ENCODE results near the gene GPC6.

Gene GPC6

DNA sequence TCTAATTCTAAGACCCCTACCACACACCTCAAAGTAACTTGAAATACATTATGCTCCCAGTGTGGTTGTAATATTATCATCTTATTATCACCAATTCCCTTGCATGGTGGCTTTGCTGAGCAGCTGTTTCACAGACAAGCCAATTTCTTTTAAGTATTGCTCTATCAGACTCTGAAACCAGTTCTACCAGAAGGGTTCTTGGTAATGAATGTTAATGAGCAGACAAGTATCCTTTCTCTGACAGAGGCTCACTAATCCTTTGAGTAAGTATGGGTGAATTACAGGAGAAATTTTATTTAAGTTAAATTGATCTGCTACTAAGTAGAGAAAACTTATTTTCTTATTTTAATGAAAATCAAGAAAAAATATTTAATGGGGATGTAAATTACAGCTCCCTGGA is 326.0 kb downstream of the GPC6 start:
- in situ Hi-C loops (cut with MboI; ENCODE audit: low sequenced_read_pairs): no loop called here

DNA sequence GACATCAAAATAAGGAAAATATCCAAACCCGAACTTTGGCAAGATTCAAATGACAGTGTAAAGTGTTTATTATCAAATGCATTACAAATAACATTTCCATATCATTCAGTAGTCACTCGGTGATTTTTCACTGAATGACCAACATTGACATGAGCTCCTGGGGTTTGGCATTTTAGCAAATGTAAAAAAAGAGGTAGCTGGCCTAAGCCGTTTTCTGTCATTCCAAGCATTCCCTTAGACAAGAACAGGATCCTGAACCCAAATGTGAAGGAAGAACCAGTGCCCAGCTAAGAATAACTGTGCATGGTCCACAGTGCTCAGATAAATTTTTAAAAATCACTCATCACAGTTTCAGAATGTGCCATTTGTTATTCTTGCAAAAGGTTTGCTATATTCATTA is 327.9 kb downstream of the GPC6 start:
- in situ Hi-C loops (cut with MboI; ENCODE audit: low sequenced_read_pairs): no loop called here

DNA sequence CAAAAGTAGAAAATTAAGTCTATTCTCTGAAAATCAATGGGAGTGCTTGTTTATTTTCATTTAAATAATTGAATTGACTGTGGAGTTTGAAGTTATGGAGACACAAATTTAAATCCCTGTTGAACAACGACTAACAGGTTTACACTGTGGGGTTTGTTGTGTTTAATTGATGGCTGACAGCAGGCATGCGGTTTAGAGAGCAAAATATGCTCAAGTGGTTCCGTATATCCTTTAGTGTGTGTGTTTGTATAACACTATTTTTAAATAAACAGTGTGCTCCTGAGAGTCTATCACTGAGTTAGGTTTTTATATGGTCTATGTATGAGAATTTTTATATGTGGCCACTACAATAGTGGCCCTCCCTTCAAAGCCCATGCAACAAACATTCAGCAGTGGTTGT is 332.0 kb downstream of the GPC6 start:
- in situ Hi-C loops (cut with MboI; ENCODE audit: low sequenced_read_pairs): no loop called here

DNA sequence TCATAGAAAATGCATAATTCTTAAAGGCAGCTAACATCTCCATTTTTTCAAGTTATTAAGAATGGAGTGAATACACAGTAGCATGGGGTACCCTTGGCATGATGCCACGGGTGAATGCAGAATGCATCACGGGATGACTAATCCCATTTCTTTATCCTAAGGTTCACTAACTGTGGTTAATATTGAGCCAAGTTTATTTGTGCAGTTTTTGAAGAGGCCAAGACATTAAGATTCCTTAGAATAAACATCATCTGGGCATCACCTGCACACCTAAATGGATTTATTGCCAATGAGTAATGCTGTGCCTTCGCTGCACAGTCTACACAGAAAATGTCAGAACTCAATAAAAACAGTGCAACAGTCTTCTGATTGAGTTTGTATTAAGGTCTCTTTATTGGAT is 333.1 kb downstream of the GPC6 start:
- in situ Hi-C loops (cut with MboI; ENCODE audit: low sequenced_read_pairs): no loop called here

DNA sequence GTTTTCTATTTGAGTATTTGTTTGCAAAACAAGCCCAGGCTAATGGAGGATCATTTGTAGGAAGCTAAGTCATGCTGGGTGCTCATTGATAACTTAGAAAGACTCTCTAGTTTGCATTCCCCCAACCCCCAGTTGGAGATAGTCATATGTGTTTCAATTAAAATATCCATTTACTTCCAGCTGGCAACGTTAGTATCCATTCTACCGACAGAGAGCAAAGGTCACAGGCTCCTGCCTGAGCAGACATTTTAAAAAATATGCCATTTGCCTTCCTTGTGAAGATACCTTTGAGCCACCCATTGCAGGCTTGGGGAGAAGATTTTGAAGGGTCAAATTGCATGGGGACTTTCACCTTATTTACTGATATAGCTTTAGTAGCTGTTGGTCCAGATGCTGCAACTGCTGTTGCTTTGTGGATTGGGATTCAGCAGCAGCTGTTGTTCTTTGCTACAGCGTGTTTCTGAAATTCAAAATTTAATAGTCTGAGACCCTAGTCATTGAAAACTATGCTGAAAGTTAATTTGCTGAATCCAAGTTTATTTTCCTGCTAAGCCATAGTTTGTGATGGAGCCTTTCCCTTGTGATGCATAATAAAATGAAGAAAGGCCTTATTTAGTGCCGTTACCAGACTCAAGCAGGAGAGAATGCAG is 335.1 kb downstream of the GPC6 start:
- in situ Hi-C loops (cut with MboI; ENCODE audit: low sequenced_read_pairs): no loop called here

DNA sequence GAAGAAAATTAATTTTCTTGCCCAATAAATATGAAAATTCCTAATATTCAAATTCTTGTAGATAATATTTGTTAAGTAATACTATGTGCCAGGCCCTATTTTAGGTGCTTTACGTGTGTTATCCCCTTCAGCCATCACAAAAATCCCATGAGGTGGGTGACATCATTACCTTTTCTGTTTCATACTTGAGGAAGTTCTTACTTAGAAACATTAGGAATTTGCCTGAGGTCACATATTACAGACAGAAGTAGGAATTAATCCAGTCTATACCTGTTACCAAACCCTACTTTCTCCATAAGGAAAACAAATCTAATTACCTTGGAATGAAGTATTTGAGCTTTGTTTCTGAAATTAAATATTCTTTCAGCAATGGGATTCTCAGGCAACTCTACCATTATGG is 336.1 kb downstream of the GPC6 start:
- in situ Hi-C loops (cut with MboI; ENCODE audit: low sequenced_read_pairs): no loop called here

DNA sequence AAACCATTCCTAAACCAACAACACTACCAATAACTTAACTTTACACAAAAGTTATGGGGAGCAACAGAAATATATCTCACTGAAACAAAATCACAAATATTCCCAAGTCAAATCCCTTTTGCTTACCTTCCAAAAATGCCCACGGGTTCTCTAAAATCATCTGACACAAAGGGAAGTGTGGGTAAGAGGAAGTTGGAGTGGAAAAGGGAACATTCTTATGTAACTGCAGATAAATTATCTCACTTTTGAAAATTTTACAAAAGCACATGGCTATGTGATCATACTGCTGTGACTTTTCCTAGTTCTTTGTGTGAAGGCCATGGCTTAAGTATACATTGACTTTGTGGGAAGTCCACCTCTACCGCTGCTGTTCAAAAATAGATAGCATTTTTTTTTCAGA is 350.5 kb downstream of the GPC6 start:
- in situ Hi-C loops (cut with MboI; ENCODE audit: low sequenced_read_pairs): no loop called here

DNA sequence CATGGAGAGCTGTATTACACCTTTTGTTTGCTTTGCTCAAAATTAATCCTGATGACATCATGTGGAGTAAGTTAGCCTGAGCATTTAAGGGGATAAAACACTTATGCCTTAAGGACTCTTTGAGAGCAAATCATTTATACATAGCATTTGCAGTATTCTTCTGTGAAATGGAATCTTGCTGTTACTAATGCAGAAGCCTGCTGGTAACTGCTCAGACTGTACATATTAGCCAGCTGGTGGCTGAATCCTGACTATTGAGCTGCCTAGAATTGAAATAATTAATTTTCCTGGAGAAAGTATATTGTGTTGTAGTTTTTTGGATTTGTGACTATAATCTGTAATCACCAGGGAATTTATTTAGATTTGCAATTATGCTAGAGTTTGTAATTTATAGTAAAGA is 363.2 kb downstream of the GPC6 start:
- in situ Hi-C loops (cut with MboI; ENCODE audit: low sequenced_read_pairs): no loop called here

DNA sequence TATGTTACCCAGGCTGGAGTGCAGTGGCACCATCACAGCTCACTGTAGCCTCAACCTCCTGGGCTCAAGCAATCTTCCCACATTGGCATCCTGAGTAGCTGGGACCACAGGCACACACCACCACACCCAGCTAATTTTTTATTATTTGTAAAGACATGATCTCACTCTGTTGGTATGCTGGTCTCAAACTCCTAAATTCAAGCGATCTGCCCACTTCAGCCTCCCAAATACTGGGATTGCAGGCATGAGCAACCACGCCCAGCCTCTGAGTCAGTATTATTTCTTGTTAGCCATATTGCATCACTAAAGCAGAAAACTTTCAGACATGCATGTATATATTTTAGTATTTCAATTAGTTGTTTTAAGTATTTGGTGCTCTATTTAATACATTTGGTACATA is 376.4 kb downstream of the GPC6 start:
- in situ Hi-C loops (cut with MboI; ENCODE audit: low sequenced_read_pairs): no loop called here

DNA sequence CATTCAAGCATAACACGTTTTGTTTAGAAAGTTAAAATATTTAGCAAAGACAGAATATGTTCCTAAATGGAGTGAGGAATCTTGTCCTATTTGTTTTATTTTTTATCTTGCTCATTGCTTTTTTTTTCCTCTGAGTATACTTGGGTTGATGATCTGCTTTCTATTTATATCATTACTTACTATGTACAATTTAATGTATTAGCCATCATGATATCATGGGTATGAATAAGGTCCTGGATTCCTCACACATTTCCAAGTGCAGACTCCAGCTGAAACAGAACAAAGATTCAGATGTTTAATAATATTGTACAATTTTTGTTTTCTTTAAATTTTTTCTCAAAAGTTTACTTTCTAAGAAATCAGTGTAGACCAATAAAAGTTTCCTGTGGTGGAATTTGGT is 388.2 kb downstream of the GPC6 start:
- in situ Hi-C loops (cut with MboI; ENCODE audit: low sequenced_read_pairs): no loop called here

DNA sequence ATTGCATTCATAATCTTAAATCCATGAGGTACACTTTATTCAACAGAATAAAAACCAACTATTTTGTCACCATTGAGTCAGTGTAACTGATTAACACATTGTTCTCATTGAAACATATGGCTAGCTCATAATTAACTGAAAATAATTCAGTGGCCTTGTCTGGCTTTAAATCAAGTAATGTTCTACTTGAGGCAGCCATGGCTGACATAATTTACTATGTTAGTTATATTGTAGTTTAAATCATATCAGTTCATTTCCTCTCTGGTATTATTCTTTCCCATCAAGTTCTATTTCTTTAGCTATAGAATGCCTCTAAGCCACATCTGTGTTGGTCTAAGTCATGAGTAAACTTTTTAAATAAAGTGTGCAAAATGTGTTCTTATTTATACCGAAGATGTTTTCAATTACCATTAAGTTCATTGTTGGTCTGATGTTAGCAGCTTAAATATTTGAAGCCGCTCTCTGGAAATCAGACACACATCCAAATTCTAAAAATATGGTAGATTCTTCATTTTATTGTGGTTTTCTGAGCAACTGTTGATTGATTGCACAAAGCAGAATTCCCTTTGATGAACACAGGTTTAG is 393.7 kb downstream of the GPC6 start:
- in situ Hi-C loops (cut with MboI; ENCODE audit: low sequenced_read_pairs): no loop called here

DNA sequence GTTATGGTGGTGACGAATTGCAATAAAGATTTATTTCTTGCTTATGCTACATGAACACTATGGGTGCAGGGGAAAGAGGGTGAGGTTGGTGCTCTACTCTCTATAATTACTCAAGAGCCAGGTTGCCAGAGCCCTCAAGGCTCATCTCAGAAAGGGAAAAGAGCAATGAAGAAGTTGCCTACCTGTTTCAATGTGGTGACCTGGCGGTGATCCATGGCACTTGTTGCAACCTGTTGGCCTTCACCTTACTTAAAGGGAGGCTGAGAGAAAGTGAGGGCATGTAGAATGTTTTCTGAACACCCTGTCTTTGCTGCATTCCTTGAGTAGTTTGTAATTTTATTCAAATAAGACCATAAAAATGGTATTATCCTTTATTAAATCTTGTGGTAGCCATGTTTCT is 394.4 kb downstream of the GPC6 start:
- in situ Hi-C loops (cut with MboI; ENCODE audit: low sequenced_read_pairs): no loop called here

DNA sequence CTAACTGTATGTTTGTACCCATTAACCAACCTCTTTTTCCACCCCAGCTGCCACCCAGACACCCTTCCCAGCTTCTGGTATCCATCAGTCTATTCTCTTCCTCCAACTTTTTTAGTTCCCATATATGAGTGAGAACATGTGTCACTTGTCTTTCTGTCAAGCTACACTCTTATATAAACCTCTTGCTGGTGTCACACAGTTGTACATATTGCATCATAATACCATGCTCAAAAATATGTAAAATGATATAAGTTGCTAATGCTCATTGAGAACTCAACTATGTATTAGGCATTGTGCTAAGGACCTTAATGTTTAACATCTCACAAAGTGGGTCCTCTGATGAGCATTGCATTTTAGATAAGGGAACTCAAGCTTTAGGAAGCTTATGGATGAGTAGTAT is 395.4 kb downstream of the GPC6 start:
- in situ Hi-C loops (cut with MboI; ENCODE audit: low sequenced_read_pairs): no loop called here

DNA sequence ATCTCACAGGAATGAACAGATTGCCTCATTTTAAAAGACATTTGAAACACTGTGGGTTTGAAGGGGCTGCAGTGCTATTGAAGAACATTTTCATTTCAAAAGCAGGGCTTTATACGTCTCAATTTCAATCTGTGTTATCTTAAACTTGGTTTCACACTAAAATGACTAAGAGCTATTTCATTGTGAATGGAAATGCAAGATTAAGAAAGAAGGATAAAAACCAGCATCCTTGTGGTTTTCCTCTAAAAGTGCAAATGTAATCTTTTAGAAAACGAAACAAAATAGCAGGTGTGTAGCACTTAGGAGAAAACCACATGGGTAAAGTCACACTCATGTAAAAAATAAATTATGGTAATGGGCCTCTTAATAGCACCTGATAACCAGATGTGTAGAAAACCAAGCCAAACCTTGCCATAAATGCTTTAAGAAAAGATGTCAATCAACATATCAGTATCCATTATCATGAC is 397.7 kb downstream of the GPC6 start:
- in situ Hi-C loops (cut with MboI; ENCODE audit: low sequenced_read_pairs): no loop called here

DNA sequence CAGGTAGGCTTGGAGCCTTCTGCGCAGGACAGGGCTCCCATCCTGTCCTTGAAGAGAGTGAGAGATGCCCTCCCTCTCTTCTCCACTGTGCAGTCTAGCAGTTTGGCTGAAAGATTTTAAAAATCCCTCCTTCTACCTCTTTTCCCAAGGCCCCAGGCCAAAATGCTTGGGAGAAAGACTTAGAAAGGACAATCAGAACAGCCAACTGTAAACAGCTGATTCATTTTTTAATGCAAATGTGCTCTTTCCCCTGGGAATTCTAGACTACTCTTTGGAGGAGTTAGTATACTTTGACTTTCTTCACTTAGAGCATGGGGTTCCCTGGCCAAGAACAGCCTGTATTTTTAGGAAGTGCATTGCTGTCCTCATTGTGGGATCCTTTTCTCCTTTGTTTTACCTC is 398.9 kb downstream of the GPC6 start:
- in situ Hi-C loops (cut with MboI; ENCODE audit: low sequenced_read_pairs): no loop called here

DNA sequence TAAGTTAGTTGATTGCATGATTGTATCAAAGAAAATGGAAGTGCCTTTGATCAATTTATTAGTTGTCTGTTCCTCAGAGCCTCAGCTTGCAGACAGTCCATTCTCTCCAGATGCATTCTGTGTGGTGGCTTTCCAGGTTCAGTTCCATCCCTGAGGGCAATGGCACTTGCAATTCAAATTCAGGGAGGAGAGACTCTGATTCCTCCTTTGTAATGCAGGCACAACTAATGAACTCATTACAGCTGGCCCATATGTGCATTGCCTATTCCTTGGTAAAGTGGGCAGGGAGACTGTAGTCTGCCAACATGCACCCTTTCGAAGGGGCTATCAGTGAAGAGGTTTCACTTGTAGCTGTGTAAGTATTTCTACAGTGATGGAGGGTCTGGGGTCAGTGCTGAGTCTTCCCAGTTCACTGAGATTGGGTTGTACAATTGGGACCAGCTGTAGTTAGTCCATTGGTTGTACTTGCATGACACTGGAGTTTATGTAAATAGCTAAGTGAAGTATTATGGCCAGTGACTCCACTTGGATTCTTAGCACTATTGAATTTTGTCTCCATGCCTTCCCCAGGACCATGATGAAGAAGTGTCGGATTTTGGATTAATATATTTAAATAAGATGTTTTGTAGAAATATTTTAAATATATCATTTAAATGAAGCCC is 401.7 kb downstream of the GPC6 start:
- in situ Hi-C loops (cut with MboI; ENCODE audit: low sequenced_read_pairs): no loop called here

DNA sequence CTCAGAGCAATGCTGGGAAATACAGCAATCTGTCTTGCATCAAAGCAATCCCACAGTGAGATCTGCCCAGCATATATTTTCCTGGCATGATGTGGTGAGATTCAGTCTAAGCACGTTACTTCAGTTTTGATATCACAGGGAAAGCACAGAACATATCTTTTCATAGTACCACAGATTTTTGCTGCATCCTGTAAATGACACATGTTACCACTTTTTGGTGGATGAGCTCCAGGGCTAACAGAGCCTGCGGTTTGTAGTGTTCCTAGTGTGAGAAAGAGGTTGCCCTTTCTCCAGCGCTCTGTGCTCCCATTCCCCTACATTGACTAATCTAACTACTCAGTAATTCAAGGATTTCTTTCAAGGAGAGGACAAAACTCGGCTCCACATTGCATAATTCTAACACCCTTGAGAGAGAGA is 409.0 kb downstream of the GPC6 start:
- in situ Hi-C loops (cut with MboI; ENCODE audit: low sequenced_read_pairs): no loop called here

DNA sequence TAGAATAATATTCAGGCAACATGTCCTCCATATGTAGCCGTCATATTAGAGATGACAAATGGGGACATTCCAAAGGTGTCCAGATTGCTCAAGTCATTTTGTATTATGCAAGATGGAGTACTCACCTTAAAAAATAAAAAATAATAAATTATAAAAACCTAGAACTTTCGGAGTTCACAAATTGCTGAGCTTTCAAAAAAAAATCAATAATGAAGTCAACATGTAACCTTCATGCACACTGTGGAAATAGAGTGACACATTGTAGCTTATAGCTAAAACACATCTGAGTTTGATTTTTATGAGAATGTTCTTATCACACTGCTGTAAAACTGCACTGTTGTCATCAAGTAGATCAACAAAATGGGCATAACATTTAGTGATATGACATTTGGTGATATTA is 411.2 kb downstream of the GPC6 start:
- in situ Hi-C loops (cut with MboI; ENCODE audit: low sequenced_read_pairs): no loop called here

DNA sequence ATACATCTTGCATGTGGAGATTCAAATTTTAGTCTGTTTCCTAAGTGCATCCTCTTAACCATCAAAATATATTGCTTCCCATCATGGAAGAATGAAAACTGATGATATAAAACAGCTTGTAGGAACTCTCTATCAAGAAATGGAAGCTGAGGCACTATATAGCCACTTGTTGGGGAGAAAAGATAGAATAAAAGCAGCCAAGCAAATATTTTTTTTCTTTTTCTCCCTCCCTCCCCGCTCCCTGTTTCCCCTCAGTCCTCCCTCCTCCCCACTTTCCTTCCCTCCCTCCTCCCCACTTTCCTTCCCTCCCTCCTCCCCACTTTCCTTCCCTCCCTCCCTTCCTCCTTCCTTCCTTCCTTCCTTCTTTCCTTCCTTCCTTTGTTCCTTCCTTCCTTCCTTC is 413.8 kb downstream of the GPC6 start:
- in situ Hi-C loops (cut with MboI; ENCODE audit: low sequenced_read_pairs): no loop called here

DNA sequence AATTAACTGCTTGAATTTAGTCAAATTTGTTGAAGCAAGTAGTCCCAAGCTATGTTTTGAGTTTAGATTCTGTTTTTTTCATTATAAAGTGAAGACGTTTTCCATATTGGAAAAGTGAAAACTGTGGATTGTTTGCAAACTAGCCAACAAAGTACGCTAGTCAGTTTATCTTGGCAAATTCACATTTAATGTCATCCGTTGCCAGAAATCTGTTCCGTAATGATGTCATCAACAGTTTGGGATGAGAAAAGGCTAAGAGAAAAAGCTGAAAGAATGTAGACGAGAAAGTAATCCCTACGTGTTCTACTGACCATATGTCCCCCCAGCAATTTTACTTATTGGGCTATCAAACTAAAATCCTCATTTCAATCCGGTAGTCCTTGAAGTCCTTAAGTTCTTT is 419.6 kb downstream of the GPC6 start:
- in situ Hi-C loops (cut with MboI; ENCODE audit: low sequenced_read_pairs): no loop called here

DNA sequence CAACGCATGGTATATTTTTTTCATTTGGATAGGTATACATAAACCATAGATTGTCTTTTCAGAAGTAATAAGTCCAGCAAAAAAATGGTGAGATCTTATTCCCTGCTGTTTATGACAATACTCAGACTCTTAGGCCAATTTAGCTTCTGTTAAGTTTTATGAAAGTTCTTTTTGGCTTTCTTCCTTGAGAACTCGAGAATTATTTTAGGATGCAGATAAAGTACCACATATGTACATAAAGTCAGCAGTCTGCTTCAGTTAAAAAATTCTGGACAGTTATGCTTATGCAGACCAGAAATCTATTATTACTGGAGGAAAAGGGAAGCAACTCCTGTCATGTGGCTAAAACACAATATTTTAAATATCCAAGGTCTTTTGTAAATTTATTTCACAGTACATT is 422.9 kb downstream of the GPC6 start:
- in situ Hi-C loops (cut with MboI; ENCODE audit: low sequenced_read_pairs): no loop called here

DNA sequence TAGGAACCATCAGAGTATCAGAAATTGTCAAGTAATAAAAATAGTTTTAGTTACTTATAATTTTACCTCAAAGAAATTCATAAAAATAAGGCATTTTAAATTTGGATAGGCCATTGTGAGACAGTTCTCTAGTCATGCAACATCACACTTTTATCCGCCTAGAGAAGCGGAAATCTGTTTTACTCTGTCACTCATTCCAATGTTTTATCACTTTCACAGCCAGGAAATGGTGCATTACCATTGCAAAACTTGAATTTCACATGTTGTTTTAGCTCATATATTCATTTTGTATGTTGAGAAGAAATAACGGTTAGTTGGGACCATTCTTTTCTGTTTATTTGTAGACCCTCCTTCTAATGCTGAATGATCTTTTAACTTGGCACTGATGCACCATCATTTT is 427.2 kb downstream of the GPC6 start:
- in situ Hi-C loops (cut with MboI; ENCODE audit: low sequenced_read_pairs): no loop called here

DNA sequence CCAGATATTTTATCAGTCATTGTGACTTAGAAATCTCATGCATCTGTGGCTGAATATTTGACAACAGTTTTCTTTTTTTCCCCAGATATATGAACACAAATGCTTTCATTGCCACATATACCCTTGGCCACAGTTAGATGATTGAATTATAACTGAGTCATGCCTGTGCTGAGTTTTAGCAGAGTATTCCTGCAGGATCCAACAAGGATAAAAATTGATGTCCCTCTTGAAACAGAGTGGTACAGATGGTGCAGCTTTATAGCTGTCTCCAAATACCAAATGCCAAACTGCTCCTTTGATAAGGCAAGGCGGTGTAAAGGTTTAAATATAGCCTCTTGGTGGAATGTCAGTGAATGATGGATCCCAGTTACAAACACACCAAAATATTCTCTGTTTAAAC is 428.5 kb downstream of the GPC6 start:
- in situ Hi-C loops (cut with MboI; ENCODE audit: low sequenced_read_pairs): no loop called here

Data from hTERT RPE-1 (cell line).